HUDEP-2 (cell line): ENCODE data around the gene ANO7.

Experiments used
- DNase-seq, 76 experiments: peaks; one replicate each; lab custom pipeline; 2025; ENCODE audit not compliant: unreplicated experiment in 76 of 76; lab: John Stamatoyannopoulos, UW

ANO7 gene

DNA sequence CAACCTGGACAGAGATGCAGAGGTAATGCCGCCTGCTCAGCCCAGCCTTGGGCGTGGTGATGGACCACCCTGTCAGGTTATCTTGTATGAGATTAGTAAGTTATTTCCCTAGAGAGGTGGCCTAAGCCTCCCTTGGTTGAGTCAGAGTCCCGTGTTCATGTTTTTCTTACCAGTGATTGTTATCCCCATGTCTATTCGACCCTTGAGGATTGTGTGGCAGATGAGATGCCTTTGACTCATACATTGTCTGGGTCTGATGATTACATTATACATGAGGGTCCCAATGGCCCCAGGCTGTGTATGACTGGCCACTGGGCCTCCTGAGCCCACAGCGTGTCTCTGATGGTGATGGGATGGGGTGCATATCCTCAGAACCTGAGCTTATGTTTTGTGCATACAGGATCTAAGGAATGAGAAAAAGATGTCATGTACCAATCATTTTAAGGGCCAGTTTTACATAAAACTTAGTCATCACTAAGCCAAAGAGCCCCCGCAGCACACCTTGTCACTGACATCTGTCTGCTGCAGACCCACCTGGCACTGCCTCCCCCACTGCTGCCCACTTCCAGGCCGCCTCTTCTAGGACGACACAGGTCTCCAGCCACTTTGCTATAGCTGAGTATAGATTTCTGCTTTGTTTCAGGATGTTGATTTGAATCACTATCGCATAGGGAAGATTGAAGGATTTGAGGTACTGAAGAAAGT is 30.5 kb upstream of the ANO7 start:
- DNase-seq, result no peak

DNA sequence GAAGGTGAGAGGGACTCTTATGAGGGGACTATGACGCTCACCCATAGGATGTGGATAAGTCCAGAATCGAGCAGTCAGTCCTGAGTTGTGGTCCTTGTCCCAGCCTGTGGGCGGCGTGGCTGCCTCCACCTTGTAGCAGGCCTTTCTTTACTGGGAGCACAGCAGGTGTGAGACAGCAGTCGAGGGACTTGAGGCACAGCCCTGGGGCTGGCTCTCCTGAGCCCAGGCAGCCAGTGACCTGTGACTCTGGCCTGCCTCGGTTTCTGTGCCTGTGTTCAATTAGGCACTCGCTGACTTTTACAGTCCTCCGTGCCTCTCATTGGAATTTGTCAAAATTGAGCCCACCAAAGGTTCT is 30.0 kb upstream of the ANO7 start:
- DNase-seq, result no peak

DNA sequence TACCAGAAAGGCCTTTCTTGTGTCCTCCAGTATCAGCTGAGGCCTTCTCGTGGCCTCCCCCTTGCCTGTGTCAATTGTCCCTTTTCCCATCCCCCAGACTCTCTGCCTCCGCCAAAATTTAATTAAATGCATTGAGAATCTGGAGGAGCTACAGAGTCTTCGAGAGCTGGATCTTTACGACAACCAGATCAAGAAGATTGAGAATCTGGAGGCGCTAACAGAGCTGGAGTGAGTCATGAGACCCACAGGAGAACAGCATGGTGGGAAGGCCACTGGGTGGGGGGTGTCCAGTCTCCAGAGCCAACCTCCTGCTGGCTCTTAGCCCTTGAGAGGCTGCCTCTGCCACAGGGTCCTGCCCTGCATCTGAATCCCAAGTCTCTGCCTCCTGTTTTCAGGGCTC is 29.4 kb upstream of the ANO7 start:
- DNase-seq, result no peak

DNA sequence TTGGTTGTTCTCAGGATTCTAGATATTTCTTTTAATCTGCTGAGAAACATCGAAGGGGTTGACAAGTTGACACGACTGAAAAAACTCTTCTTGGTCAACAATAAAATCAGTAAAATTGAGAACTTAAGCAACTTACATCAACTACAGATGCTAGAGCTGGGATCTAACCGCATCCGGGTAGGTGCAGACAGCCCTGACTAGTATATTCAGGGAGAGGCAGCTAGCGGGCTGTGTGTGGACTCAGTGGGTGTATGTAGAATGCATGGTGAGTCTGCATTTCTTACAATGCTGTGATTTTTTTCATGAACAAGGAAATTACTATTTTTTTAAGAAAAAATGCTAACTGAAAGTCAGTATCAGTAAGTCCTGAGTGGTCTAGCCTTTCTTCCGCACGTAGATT is 28.2 kb upstream of the ANO7 start:
- DNase-seq, result no peak

DNA sequence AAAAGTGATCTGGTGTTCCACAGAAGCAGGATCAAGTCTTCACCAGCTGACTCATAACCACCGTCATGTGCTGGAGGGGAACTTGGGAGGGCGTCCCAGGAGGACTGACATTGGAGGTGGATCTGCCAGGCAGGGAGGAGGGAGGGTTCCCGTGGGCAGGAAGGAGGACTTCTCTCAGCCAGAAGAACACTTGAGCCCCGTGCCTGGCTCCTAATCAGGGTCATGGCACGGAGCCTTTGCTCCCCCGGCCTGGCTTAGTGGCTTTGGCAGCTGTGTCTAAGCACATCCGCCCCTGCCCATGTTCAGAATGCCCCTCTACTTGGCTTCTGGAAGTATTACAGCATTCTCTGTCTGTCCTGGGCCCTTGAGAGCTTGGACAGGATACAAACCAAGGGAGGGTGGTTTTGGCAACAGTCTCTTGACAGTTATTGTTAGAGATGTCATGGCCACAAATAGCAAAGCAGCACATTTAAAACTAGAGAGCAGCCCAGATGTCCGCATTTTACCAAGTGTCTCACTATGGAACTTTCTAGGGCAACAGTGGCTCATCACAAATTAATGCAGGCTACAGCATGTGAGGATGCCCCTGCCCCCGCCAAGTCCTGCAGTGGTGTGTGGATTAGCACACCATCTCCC is 26.7 kb upstream of the ANO7 start:
- no peak for DNase-seq

DNA sequence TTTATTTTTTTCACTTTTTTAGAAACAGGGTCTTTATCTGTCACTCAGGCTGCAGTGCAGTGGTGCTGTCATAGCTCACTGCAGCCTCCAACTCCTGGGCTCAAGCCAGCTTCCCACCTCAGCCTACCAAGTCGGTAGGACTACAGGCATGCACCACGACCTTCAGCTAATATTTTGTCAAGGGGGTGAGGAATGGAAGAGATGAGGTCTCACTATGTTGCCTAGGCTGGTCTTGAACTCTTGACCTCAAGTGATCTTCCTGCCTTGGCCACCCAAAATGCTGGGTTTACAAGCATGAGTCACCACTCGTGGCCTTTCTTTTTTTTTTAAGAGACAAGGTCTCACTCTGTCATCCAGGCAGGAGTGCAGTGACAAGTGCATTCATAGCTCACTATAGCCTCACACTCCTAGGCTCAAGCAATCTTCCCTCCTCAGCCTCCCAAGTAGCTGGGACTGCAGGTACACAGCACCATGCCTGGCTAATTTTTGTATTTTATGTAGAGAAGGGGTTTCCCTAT is 24.8 kb upstream of the ANO7 start:
- DNase-seq, result no peak

DNA sequence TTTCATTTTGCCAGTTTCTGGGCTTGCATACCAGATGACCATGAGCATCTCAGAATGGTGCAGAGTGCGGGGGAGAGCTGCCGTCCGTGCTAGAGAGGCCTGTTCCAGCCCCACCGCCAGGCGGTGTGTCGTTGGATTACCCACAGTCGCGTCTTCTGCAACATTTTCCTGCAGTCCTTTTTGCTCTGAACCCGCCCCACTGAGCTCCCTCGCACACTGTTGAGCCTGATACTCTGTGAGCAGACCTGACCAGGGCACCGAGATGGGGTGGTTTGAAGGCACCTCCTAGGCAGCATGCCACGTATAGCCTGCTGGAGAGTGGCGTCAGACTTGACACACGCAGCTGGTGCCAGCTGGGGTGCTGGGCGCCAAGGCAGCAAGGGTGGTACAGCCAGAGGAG is 20.1 kb upstream of the ANO7 start:
- no peak for DNase-seq

DNA sequence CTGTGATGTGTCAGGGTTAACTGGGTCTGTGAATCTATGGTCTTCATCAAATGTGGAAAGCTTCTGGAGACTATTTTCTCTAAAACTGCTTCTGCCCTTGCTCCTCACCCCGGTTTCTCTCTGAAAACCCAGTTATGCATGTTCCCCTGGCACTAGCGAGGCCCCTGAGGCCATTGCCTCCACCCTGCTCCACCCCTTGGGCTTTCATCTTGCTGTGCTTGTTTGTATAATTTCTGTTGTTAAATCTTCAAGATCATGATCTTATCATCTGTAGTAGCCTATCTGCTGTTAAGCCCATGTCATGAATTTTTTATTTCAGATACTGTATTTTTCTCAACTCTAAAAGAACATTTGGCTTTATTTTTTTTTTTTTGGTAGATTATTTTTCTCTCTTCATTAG is 14.9 kb upstream of the ANO7 start:
- DNase-seq, result peak in 1 of 76 experiments; percentile 9

DNA sequence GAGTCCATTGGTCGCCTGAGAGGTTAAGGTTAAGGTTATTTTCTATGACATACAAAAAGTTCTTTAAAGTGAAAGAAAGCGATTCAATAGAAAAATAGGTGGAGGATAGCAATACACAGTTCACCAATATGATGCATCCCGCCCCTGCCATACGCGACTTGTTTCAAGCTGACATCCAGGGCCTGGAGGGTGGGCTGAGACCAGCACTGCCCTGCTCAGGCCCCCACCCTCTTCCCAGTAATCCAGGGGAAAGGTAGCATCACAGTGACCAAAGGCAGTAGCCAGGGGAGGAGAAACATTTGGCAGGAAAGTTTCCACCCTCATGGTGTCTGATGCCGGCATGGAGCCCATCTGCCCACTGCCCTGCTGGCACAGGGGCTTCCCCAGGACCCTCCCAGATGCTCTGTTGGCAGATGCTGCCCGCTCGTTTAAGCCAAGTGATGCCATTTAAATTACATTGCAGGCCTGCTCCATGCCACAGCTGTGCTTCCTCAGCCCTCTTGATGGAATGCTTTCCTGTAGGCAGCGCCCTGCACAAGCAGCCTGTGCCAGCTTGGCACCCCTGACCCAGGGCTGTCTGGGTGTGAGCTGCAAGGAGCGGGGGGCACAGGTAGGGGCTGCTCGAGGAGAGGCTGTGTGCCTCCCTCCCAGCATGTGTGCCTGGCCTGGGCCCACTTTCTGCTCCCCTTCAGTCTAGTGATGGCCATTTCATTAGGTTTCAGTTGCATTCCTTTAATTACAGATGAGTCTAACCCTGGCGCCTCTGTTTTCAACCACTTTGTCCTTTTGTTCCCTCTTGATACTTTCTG is 10.7 kb upstream of the ANO7 start:
- DNase-seq, result no peak

DNA sequence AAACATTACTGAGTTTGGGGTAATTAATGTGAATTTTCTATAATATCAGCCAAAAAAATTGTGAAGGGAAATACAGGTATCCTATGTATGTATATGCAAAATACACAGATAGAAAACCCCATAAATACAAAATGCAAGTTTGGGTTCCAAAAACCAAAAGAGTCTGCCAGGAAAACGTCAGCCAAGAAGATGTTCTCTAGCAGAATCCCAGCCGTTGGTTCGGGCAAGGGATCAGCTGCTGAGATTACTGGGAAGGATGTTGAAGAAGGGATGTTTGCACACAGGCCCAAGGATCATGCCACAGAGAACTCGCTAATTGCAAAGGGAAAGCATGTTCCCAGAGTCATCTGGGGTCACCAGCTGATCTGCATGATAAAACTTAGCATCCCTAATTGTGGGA is 9.5 kb upstream of the ANO7 start:
- DNase-seq, result no peak

DNA sequence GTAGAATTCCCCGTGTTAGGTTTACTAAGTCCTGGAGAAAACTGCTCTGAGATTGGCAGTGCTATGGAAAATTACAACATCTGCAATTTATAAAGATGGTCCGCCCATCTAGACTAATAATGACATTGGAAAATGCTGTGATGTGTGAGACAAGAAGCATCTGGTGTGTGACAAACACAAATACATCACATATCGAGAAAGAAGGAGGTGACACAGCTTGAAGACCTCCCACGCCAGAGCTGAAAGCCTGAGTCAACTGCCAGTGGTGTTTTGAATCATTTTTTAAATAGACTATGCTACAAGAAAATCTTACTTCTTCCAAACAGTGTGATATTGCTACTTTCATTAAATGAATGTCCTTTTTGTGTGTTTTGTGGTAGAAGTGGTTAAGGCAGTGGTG is 8.6 kb upstream of the ANO7 start:
- no peak for DNase-seq

DNA sequence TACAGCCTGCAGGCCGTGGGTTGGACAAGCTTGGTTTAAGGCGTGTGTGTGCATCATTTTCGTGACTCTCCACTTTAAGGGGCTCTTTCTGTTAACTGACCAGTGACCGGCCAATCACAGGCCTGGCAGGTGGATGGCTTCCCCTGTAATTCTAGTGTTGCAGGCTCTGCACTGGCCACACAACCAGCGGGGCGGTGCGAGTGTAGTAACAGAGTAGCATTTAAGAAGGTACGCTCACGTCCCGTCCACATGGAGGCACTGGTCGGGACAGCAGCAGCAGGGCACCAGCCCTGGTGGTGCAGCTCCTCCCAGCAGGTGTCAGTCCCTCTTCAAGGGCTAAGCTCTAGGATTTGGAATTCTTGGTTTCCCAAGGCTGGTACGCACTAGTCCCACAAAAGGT is 8.0 kb upstream of the ANO7 start:
- DNase-seq, result no peak

DNA sequence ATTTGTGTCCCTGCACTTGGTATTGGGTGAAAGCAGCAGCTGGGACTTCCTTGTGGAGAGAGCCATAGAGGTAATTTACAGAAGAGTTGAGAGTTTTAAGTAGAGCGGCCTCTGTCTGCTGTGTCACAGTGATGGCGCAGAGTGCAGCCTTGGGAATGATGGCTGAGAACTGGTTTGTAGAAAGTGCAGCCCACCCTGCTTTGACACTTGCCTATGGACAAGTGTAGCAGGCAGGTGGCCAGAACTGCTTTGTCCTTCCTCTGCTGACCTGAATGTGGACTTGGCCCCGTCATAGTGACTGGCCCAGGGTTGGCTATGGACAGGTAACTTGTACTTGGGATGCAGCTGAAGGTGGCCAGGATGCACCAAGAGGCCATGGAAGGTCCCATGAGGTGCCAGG is 6.4 kb upstream of the ANO7 start:
- DNase-seq, result no peak

DNA sequence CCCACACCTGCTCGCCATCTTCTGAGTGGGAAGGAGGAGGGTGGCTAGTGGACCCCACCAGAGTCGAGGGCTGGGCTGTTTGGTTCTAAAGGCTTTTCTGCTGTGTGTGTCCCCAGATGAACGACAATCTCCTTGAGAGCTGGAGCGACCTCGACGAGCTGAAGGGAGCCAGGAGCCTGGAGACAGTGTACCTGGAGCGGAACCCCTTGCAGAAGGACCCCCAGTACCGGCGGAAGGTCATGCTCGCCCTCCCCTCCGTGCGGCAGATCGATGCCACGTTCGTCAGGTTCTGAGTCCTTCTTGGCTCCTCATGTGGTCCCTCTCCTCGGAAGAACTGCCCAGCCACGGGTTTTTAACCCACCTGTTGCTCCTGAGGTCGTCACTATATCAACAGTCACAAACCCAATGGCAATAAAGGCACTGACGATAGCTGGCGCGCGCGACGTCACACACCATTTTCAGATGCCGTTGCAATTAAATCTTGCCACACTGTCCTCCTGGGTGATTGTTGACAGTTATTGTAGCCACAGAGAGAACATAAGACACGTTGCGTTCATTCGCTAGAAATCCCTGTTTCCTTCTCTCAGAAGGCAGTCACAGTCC is 5.8 kb upstream of the ANO7 start:
- DNase-seq, result no peak

DNA sequence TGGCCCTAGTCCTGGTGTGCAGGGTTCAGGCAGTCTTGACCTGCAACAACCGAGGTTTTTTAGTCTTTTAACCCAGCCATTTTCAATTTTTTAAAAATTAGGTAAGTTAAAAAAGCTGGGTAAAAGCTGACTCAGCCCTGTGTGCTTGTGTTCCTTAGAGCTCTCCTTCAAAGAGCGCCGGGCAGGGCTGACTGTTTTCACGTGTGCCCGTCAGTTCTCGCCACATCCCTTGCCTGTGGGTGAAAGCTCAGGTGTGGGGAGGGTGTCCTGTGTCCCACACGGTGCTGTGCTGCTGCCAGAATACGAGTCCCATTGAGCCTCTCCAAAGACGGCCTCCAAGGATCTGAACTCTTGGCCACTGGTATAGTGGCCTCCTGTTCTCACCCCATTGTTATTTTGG is 5.3 kb upstream of the ANO7 start:
- no peak for DNase-seq

DNA sequence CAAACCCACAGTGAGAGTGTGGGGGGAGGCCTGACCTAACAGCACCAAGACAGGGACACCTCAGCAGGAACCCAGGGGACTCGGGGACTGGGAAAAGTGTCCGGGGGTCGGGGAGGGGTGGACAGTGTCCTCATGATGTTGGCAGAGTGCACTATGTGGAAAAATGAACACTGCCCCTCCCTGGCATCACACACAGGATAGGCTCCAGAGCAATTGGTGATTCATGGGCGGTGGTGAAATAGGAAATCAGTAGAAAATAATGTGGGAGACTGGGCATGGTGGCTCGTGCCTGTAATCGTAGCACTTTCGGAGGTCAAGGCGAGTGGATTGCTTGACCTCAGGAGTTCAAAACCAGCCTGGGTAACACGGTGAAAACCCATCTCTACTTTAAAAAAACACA is 3.6 kb upstream of the ANO7 start:
- DNase-seq, result no peak

DNA sequence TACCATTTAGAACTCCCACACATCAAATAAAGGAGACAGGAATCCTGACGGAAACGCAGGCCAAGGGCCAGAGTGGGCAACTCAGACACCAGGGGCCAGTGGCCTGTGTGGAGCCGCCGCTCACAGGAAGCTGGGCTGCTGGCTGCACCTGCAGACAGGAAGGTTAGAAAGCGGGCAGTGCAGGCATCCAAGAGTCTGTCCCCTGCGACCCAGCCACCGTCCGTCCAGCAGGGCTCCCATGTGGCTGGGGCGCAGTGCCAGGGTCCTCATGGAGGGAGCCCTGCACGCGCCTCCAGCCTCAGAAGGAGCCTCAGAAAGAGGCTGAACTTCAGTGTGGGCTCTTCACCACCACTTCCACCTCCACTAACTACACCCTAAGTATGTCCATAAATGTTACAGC is 2.5 kb upstream of the ANO7 start:
- no peak for DNase-seq

DNA sequence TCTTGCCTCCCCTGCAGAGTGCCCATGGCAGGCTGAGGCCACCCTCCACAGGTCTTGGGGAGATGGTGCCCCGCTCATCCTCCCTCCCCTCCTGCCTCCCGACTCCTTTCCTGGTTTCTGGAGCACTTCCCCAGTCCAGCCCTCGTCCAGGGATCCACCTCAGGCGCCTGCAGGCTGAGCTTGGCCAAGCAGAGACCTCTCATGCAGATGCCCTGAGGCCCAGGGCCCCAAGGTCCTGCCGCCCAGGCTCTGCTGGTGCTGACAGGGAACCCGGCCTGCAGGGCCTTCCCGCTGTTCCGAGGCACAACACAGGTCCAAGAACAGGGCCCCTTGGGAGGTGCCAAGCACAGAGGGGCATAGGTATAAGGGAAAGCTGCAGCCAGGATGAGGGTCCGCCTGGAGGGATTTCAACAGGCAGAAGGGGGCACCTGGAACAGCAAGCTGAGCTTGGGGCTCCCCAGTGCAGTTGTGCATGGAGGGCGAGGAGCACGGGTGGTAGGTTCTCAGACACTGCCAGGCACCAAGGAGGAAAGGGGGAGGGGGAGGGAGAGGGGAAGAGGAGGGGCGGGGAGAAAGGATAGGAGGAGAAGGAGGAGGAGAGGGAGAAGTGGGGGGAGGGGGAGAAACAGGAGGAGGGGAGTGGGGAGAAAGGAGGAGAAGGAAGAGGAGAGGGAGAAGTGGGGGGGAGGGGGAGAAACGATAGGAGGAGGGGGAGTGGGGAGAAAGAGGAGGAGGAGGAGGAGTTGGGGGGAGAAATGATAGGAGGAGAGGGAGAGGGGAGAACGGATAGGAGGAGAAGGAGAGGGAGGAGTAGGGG is 1.2 kb upstream of the ANO7 start:
- DNase-seq, result no peak

DNA sequence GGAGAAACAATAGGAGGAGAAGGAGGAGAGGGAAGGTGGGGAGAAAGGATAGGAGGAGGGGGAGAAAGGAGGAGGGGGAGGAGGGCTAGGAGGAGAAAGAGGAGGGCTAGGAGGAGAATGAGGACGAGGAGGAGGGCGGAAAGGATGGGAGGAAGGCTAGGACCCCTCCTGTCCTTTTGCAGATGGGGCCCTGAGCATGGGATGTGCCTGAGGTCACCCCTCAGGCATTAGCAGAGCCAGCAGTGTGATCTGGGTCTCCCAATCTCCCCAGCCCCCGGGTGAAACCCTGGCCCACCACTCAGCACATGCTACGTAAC is 601 bp upstream of the ANO7 start:
- no peak for DNase-seq

DNA sequence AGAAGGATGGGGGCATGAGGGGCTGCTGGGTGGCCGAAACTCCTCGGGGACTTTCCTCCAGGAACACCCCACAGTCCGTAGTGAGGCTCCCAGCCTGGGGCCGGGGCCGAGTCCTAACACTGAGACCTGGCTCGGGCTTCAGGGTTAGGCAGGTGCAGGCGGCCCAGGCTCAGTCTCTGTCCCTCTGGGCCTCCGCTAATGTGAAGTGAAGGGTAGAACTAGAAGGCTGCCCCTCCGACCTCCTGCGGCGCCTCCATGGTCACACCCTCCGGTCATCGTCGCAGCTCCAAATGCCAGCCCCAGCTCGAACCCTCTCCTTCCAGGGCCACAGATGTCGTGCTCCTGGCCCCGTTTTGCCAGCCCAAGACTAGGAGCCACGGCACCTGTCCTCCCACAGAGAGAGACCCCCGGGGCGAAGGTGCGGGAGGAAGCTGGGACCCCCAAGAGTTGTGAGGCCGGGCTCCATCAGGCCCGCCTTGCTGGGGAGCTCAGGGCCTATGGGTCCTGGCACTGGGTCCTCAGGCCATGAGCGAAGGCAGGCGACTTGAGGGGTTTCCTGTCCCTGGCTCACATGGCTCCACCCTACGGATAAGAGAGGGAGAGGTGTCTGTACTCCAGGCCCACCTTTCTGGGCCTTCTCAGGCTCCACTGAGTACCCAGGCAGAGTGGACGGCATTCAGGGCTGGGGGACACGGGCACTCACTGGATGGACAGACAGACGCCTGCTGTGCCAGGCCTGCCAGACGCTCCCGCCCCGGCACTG is 797 bp downstream of the ANO7 start:
- no peak for DNase-seq
